Neural cell (in vitro differentiated cells): Measurements from ENCODE around the gene L1CAM.

Experiments used
- EP300 ChIP-seq: fragments of 450-650 bp; conservative IDR thresholded peaks from 2 replicates; pipeline ENCODE4 v1.6.1; 2014; ENCODE audit warnings: antibody characterized with exemption, mild to moderate bottlenecking, moderate library complexity; ENCODE audit not compliant: poor library complexity, severe bottlenecking
- EZH2 ChIP-seq: fragments of 200-600, 300-800 bp; shearing (Covaris generic), sonication (generic); IDR thresholded peaks from 2 replicates; pipeline ENCODE4 v1.6.1; 2014; ENCODE audit warnings: antibody characterized with exemption, low read length, borderline replicate concordance, mild to moderate bottlenecking; ENCODE audit not compliant: insufficient read depth, poor library complexity, severe bottlenecking
- MXI1 ChIP-seq: fragments of 450-650 bp; conservative IDR thresholded peaks from 2 replicates; pipeline ENCODE4 v1.6.1; 2014; ENCODE audit warnings: antibody characterized with exemption, mild to moderate bottlenecking; ENCODE audit not compliant: poor library complexity, severe bottlenecking
- POLR2AphosphoS5 ChIP-seq: IDR thresholded peaks from 2 replicates; pipeline ENCODE4 v1.6.1; 2012
- RAD21 ChIP-seq: fragments of 450-650 bp; conservative IDR thresholded peaks from 2 replicates; pipeline ENCODE4 v1.6.1; 2014; ENCODE audit warnings: antibody characterized with exemption, mild to moderate bottlenecking, moderate library complexity
- TF ChIP-seq, protein P1 (sequence below): fragments of 450-650 bp; IDR thresholded peaks from 2 replicates; pipeline ENCODE4 v1.5.1; 2014; ENCODE audit warnings: antibody characterized with exemption, mild to moderate bottlenecking, moderate library complexity; ENCODE audit not compliant: poor library complexity, severe bottlenecking
- TF ChIP-seq, protein P2 (sequence below): IDR thresholded peaks from 2 replicates; pipeline ENCODE4 v1.6.1; 2012; ENCODE audit warnings: borderline replicate concordance

DNA sequence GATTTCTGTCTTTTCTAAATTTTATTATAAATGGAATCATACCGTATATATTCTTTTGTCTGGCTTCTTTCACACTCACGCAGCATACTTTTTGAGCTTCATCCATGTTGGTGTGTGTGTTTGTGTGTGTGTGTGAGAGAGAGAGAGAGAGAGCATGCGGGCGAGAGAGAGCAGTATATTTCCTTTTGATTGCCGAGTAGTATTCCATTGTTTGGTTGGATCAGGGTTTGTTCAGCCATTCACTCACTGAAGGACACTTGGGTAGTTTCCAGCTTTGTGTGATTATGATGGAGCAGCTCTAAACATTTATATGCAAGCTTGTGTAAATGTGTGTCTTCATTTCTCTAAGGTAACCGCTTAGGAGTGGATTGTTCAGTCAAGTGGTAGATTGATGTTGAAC is 3.1 kb upstream of the L1CAM start:
- TF ChIP-seq, protein P1, sequence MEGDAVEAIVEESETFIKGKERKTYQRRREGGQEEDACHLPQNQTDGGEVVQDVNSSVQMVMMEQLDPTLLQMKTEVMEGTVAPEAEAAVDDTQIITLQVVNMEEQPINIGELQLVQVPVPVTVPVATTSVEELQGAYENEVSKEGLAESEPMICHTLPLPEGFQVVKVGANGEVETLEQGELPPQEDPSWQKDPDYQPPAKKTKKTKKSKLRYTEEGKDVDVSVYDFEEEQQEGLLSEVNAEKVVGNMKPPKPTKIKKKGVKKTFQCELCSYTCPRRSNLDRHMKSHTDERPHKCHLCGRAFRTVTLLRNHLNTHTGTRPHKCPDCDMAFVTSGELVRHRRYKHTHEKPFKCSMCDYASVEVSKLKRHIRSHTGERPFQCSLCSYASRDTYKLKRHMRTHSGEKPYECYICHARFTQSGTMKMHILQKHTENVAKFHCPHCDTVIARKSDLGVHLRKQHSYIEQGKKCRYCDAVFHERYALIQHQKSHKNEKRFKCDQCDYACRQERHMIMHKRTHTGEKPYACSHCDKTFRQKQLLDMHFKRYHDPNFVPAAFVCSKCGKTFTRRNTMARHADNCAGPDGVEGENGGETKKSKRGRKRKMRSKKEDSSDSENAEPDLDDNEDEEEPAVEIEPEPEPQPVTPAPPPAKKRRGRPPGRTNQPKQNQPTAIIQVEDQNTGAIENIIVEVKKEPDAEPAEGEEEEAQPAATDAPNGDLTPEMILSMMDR = no peak
- TF ChIP-seq RAD21 (no peak), EP300 (no peak), EZH2 (no peak), POLR2AphosphoS5 (no peak), MXI1 (no peak)
- TF ChIP-seq, protein P2, sequence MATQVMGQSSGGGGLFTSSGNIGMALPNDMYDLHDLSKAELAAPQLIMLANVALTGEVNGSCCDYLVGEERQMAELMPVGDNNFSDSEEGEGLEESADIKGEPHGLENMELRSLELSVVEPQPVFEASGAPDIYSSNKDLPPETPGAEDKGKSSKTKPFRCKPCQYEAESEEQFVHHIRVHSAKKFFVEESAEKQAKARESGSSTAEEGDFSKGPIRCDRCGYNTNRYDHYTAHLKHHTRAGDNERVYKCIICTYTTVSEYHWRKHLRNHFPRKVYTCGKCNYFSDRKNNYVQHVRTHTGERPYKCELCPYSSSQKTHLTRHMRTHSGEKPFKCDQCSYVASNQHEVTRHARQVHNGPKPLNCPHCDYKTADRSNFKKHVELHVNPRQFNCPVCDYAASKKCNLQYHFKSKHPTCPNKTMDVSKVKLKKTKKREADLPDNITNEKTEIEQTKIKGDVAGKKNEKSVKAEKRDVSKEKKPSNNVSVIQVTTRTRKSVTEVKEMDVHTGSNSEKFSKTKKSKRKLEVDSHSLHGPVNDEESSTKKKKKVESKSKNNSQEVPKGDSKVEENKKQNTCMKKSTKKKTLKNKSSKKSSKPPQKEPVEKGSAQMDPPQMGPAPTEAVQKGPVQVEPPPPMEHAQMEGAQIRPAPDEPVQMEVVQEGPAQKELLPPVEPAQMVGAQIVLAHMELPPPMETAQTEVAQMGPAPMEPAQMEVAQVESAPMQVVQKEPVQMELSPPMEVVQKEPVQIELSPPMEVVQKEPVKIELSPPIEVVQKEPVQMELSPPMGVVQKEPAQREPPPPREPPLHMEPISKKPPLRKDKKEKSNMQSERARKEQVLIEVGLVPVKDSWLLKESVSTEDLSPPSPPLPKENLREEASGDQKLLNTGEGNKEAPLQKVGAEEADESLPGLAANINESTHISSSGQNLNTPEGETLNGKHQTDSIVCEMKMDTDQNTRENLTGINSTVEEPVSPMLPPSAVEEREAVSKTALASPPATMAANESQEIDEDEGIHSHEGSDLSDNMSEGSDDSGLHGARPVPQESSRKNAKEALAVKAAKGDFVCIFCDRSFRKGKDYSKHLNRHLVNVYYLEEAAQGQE = no peak
